HepG2 (cell line): ENCODE data around the gene SOCS3.

Experiments used
- ELF3 ChIP-seq: IDR thresholded peaks from 2 replicates; pipeline ENCODE4 v1.6.1; 2016; ENCODE audit warnings: missing genetic modification reagents, missing compliant biosample characterization
- FOXK2 ChIP-seq: fragments of 450-650 bp; IDR thresholded peaks from 2 replicates; pipeline ENCODE4 v1.6.1; 2016
- GMEB2 ChIP-seq: IDR thresholded peaks from 2 replicates; pipeline ENCODE4 v1.6.1; 2016; ENCODE audit warnings: missing biosample characterization, missing genetic modification reagents, low read depth
- PBX3 ChIP-seq: sonication (generic); formaldehyde crosslinking; IDR thresholded peaks from 2 replicates; pipeline ENCODE4 v1.8.1; 2023; ENCODE audit warnings: missing genetic modification reagents, inconsistent platforms, borderline replicate concordance
- SP4 ChIP-seq: sonication (generic); formaldehyde crosslinking; IDR thresholded peaks from 2 replicates; pipeline ENCODE4 v1.8.1; 2023; ENCODE audit warnings: mild to moderate bottlenecking, missing genetic modification reagents
- ZBTB44 ChIP-seq: sonication (generic); formaldehyde crosslinking; IDR thresholded peaks from 2 replicates; pipeline ENCODE4 v1.4.0; 2020; ENCODE audit warnings: missing genetic modification reagents

GRCh38 chr17:78343187-78343542, 16.7 kb downstream of the SOCS3 start:
- TF ChIP-seq FOXK2 (no peak), SP4 (CRISPR knock-in tag) (no peak), ELF3 (no peak), GMEB2 (CRISPR knock-in tag) (no peak), ZBTB44 (CRISPR knock-in tag) (no peak), PBX3 (CRISPR knock-in tag) (no peak)
